ENCODE results near the gene APLNR. TPM values are rescaled to one million over a fixed set of nuclear protein-coding genes. Genes with fewer than 3 reads are reported as not detected.
A peak's percentile ranks its signal among the peaks of the same experiment; 100 is the strongest.

Gene APLNR
- total RNA-seq, 1 donor from 2014 or later: 1.6 TPM

- Histone ChIP-seq H3K4me2 (no peak overlapping the region), H3F3A (ENCODE audit: low read depth) (no peaks in the 10 kb centered on the region), H3K9ac (no peak overlapping the region), H3K4me1 (peaks cover 34% of the 10 kb centered on the region), H3K9me3 (ENCODE audit: low read depth) (no peaks in the 10 kb centered on the region), H3K27me3 (no peaks in the 10 kb centered on the region), H3K79me2 (ENCODE audit: low read depth) (no peaks in the 10 kb centered on the region), H2AFZ (replicated peaks) (no peak overlapping the region), H4K20me1 (ENCODE audit: low read depth) (no peaks in the 10 kb centered on the region), H3K4me3 (no peak overlapping the region), H3K36me3 (no peaks in the 10 kb centered on the region), H3K27ac (no peak overlapping the region)
- no peak overlapping the region for H3K4me3 Mint-ChIP-seq
- no peak for DNase-seq (ENCODE audit: low spot score)
- peak overlapping the region; percentile 46 for H3K27ac Mint-ChIP-seq
- H3K4me1 Mint-ChIP-seq: peaks cover 35% of the 10 kb centered on the region
- no peak for TF ChIP-seq EZH2phosphoT487 (IDR thresholded peaks at IDR 0.05)
- no peak for TF ChIP-seq EZH2 (IDR thresholded peaks at IDR 0.05)
- TF ChIP-seq, protein P1, sequence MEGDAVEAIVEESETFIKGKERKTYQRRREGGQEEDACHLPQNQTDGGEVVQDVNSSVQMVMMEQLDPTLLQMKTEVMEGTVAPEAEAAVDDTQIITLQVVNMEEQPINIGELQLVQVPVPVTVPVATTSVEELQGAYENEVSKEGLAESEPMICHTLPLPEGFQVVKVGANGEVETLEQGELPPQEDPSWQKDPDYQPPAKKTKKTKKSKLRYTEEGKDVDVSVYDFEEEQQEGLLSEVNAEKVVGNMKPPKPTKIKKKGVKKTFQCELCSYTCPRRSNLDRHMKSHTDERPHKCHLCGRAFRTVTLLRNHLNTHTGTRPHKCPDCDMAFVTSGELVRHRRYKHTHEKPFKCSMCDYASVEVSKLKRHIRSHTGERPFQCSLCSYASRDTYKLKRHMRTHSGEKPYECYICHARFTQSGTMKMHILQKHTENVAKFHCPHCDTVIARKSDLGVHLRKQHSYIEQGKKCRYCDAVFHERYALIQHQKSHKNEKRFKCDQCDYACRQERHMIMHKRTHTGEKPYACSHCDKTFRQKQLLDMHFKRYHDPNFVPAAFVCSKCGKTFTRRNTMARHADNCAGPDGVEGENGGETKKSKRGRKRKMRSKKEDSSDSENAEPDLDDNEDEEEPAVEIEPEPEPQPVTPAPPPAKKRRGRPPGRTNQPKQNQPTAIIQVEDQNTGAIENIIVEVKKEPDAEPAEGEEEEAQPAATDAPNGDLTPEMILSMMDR (IDR thresholded peaks at IDR 0.05): no peak
- H3K36me3 Mint-ChIP-seq: peaks cover 2% of the 10 kb centered on the region
- H3K9me3 Mint-ChIP-seq: no peaks in the 10 kb centered on the region
- H3K27me3 Mint-ChIP-seq (ENCODE audit: insufficient read depth, low read depth): peaks cover 11% of the 10 kb centered on the region
These were observed 34.8 kb downstream of the APLNR start for GRCh38 chr11:57202281-57202680.

DNA sequence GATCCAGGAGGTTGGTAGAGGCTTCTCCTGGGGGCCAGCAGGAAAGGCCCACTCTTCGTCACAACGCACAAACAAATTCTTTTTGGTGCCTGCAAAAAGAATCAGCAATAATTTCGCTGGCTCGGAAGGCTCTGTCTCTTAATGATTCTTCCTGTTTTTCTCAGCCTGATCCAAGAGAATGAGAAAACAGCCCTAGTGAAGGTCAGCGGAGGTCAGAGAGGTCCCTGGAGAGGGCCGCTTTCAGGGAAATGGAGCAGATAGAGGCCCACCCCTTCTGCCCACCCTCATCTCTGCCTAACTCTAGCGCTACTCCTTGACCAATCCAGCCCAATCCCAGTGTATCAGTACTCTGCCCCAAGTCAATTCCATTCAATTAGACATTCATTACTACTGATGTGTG is 36.1 kb downstream of the APLNR start:
- Histone ChIP-seq H4K20me1 (ENCODE audit: low read depth) (no peaks in the 10 kb centered on the region), H2AFZ (replicated peaks) (no peak overlapping the region), H3K27ac (no peak overlapping the region), H3K27me3 (no peaks in the 10 kb centered on the region), H3K36me3 (no peaks in the 10 kb centered on the region), H3K4me2 (no peak overlapping the region), H3K4me1 (peaks cover 34% of the 10 kb centered on the region), H3K9ac (no peak overlapping the region), H3K4me3 (no peak overlapping the region), H3F3A (ENCODE audit: low read depth) (no peaks in the 10 kb centered on the region), H3K9me3 (ENCODE audit: low read depth) (no peaks in the 10 kb centered on the region), H3K79me2 (ENCODE audit: low read depth) (no peaks in the 10 kb centered on the region)
- Mint-ChIP-seq H3K27ac (peak overlapping the region; percentile 35), H3K4me3 (no peak overlapping the region), H3K27me3 (ENCODE audit: insufficient read depth, low read depth) (peaks cover 9% of the 10 kb centered on the region), H3K36me3 (peaks cover 2% of the 10 kb centered on the region), H3K9me3 (no peaks in the 10 kb centered on the region), H3K4me1 (peaks cover 38% of the 10 kb centered on the region)
- DNase-seq (ENCODE audit: low spot score): no peak
- TF ChIP-seq EZH2 (IDR thresholded peaks at IDR 0.05) (no peak), EZH2phosphoT487 (IDR thresholded peaks at IDR 0.05) (no peak)
- TF ChIP-seq, protein P1 (IDR thresholded peaks at IDR 0.05): no peak

DNA sequence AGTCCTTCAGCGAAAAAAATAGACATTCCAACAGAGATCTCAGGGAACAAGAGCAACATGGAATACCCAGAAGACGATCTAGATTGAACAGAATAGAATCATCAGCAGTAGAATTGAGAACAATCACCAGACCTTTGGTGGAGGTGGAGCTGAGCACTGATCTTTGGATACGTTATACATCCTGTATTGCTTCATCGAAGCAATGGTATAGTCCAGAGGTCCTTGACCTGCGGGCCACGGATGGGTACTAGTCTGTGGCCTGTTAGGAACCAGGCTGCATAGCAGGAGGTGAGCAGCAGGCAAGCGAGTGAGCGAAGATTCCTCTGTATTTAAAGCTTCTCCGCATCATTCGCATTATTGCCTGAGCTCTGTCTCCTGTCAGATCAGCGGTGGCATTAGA is 37.7 kb downstream of the APLNR start:
- Mint-ChIP-seq H3K4me1 (peaks cover 31% of the 10 kb centered on the region), H3K27me3 (ENCODE audit: insufficient read depth, low read depth) (peaks cover 5% of the 10 kb centered on the region), H3K27ac (no peak overlapping the region), H3K36me3 (no peaks in the 10 kb centered on the region), H3K9me3 (no peaks in the 10 kb centered on the region), H3K4me3 (no peak overlapping the region)
- H3F3A ChIP-seq (ENCODE audit: low read depth): no peaks in the 10 kb centered on the region
- no peak overlapping the region for H2AFZ ChIP-seq (replicated peaks)
- DNase-seq (ENCODE audit: low spot score): no peak
- TF ChIP-seq EZH2phosphoT487 (IDR thresholded peaks at IDR 0.05) (no peak), EZH2 (IDR thresholded peaks at IDR 0.05) (no peak)
- TF ChIP-seq, protein P1 (IDR thresholded peaks at IDR 0.05): no peak
- H3K36me3 ChIP-seq: no peaks in the 10 kb centered on the region
- H3K4me1 ChIP-seq: peaks cover 34% of the 10 kb centered on the region
- no peaks in the 10 kb centered on the region for H3K9me3 ChIP-seq (ENCODE audit: low read depth)
- H4K20me1 ChIP-seq (ENCODE audit: low read depth): no peaks in the 10 kb centered on the region
- H3K79me2 ChIP-seq (ENCODE audit: low read depth): no peaks in the 10 kb centered on the region
- no peak overlapping the region for H3K27ac ChIP-seq
- no peak overlapping the region for H3K4me2 ChIP-seq
- H3K27me3 ChIP-seq: no peaks in the 10 kb centered on the region
- no peak overlapping the region for H3K4me3 ChIP-seq
- H3K9ac ChIP-seq: no peak overlapping the region

Measured in neural progenitor cell (in vitro differentiated cells).